Mesenchymal stem cell (in vitro differentiated cells and primary cell): Measurements from ENCODE around the gene RAB35.
A peak's percentile ranks its signal among the peaks of the same experiment; 100 is the strongest.

ENCODE experiments used
- DNase-seq: peaks from one replicate; pipeline ENCODE4 v3.0.0-alpha.2; 2013
- H2AFZ ChIP-seq: one replicate; pipeline ENCODE4 v1.6.1; 2013; ENCODE audit warnings: low read depth, mild to moderate bottlenecking, control low read depth, inconsistent platforms, low read length, moderate library complexity
- H2AK5ac ChIP-seq: 2 replicates; pipeline ENCODE4 v1.6.1; 2013; ENCODE audit warnings: low read length, moderate library complexity, mild to moderate bottlenecking, inconsistent platforms; ENCODE audit not compliant: severe bottlenecking
- H2BK120ac ChIP-seq: one replicate; pipeline ENCODE4 v1.6.1; 2013; ENCODE audit warnings: low read depth, mild to moderate bottlenecking, inconsistent platforms, low read length, moderate library complexity
- H2BK12ac ChIP-seq, 2 experiments: one replicate each; pipeline ENCODE4 v1.6.1; 2013; ENCODE audit warnings: inconsistent platforms in 2 of 2, low read length in 2 of 2, mild to moderate bottlenecking in 2 of 2, moderate library complexity in 2 of 2, control low read depth in 1 of 2
- H2BK15ac ChIP-seq: one replicate; pipeline ENCODE4 v1.6.1; 2013; ENCODE audit warnings: mild to moderate bottlenecking, low read depth, inconsistent platforms; ENCODE audit not compliant: poor library complexity, severe bottlenecking
- H2BK5ac ChIP-seq: 2 replicates; pipeline ENCODE4 v1.6.1; 2013; ENCODE audit warnings: low read depth, mild to moderate bottlenecking, low read length, control low read depth, inconsistent platforms; ENCODE audit not compliant: poor library complexity, severe bottlenecking
- H3K14ac ChIP-seq, 2 experiments: one replicate each; pipeline ENCODE4 v1.6.1; 2013; ENCODE audit warnings: inconsistent platforms in 2 of 2, low read length in 2 of 2, control low read depth in 1 of 2, mild to moderate bottlenecking in 1 of 2, moderate library complexity in 1 of 2
- H3K18ac ChIP-seq, 2 experiments: one replicate each; pipeline ENCODE4 v1.6.1; 2013; ENCODE audit warnings: inconsistent platforms in 2 of 2, low read length in 2 of 2, control low read depth in 1 of 2, low read depth in 1 of 2, mild to moderate bottlenecking in 1 of 2
- H3K23ac ChIP-seq, 2 experiments: one replicate each; pipeline ENCODE4 v1.6.1; 2013; ENCODE audit warnings: inconsistent platforms in 2 of 2, low read length in 2 of 2, mild to moderate bottlenecking in 2 of 2, moderate library complexity in 2 of 2, control low read depth in 1 of 2
- H3K27ac ChIP-seq: 2 replicates; pipeline ENCODE4 v1.5.1; 2013; ENCODE audit warnings: mild to moderate bottlenecking, moderate library complexity, low read length, control low read depth, inconsistent platforms; ENCODE audit not compliant: poor library complexity, severe bottlenecking
- H3K27me3 ChIP-seq, 2 experiments: 2 replicates each; pipeline versions ENCODE4 v1.6.1 to v1.7.0; 2013; ENCODE audit warnings: low read length in 2 of 2, mild to moderate bottlenecking in 2 of 2, moderate library complexity in 2 of 2, control low read depth in 1 of 2, inconsistent platforms in 1 of 2; ENCODE audit not compliant: control insufficient read depth in 1 of 2, insufficient read depth in 1 of 2
- H3K36me3 ChIP-seq, 2 experiments: 2 replicates each; pipeline versions ENCODE4 v1.6.1 to v1.7.0; 2013; ENCODE audit warnings: low read length in 2 of 2, control low read depth in 1 of 2, inconsistent platforms in 1 of 2, low read depth in 1 of 2, mild to moderate bottlenecking in 1 of 2; ENCODE audit not compliant: insufficient read depth in 2 of 2, control insufficient read depth in 1 of 2
- H3K4ac ChIP-seq, 2 experiments: one replicate each; pipeline ENCODE4 v1.6.1; 2013; ENCODE audit warnings: inconsistent platforms in 2 of 2, low read length in 2 of 2, mild to moderate bottlenecking in 2 of 2, moderate library complexity in 2 of 2, control low read depth in 1 of 2, low read depth in 1 of 2
- H3K4me1 ChIP-seq: 2 replicates; pipeline ENCODE4 v1.6.1; 2013; ENCODE audit warnings: low read depth, low read length, control low read depth; ENCODE audit not compliant: control insufficient read depth, insufficient read depth
- H3K4me2 ChIP-seq: 2 replicates; pipeline ENCODE4 v1.6.1; 2013; ENCODE audit warnings: low read length, mild to moderate bottlenecking, inconsistent platforms; ENCODE audit not compliant: poor library complexity, severe bottlenecking
- H3K4me3 ChIP-seq, 2 experiments: 2 replicates each; pipeline versions ENCODE4 v1.5.1 to v1.7.0; 2013; ENCODE audit warnings: low read length in 2 of 2, mild to moderate bottlenecking in 2 of 2, control low read depth in 1 of 2, low read depth in 1 of 2; ENCODE audit not compliant: insufficient read depth in 1 of 2
- H3K79me1 ChIP-seq: replicated peaks from 2 replicates; pipeline ENCODE4 v1.6.1; 2013; ENCODE audit warnings: mild to moderate bottlenecking, control low read depth, low read length, inconsistent platforms; ENCODE audit not compliant: poor library complexity, severe bottlenecking
- H3K9ac ChIP-seq: 2 replicates; pipeline ENCODE4 v1.7.0; 2013; ENCODE audit warnings: mild to moderate bottlenecking, low read length, moderate library complexity
- H3K9me3 ChIP-seq: 2 replicates; pipeline ENCODE4 v1.7.0; 2013; ENCODE audit warnings: mild to moderate bottlenecking, low read length; ENCODE audit not compliant: control insufficient read depth
- H4K8ac ChIP-seq: one replicate; pipeline ENCODE4 v1.6.1; 2013; ENCODE audit warnings: inconsistent platforms, mild to moderate bottlenecking, low read length, moderate library complexity
- H4K91ac ChIP-seq: one replicate; pipeline ENCODE4 v1.6.1; 2013; ENCODE audit warnings: mild to moderate bottlenecking, low read length, inconsistent platforms
- WGBS: methylation state at CpG from one replicate; pipeline ENCODE4 v1.1.7; 2013; ENCODE audit warnings: mixed read lengths; 5-methylcytosine and 5-hydroxymethylcytosine counted together

Gene RAB35

DNA sequence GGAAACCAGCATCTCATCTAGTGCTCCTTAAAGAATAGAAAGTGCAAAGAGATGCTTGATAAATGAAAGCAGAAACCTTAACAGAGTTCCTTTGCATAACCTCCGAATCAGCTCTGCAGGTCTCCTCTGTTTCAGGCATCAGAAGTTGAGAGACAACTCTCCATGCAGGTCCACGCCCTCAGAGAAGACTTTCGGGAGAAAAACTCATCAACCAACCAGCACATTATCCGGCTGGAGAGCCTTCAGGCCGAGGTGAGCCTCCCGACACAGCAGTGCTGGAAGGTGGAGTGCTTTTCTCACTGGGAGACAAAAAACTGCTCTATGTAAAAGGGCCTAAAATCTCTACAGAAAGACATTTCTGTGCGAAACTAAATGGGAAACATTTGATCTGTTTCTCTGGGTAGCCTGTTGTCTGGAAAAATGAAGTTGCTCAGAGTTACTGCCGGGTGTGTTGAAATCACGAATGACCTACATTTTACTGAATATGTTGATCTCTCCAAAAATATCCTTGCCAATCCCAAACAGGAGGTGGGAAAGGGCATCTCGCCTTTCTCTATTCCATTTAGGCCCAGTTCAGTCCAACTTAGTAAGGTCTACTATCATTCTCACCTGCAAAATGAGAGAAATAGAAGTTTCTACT lies 54.9 kb downstream of the RAB35 start:
- H4K8ac ChIP-seq = no peak overlapping the region
- H2AFZ ChIP-seq = no peak overlapping the region
- H3K14ac ChIP-seq = no peak overlapping the region
- H2BK15ac ChIP-seq = no peak overlapping the region
- H3K9ac ChIP-seq = no peak overlapping the region
- no peaks in the 10 kb centered on the region for H3K9me3 ChIP-seq
- H3K4me1 ChIP-seq = peaks cover under 1% of the 10 kb centered on the region
- no peak overlapping the region for H3K4me2 ChIP-seq
- H4K91ac ChIP-seq = no peak overlapping the region
- H3K27me3 ChIP-seq = peaks cover 42 to 53% of the 10 kb centered on the region in 2 experiments
- H3K23ac ChIP-seq = no peak overlapping the region
- no peak for DNase-seq
- WGBS = 81% methylated on average over 9 of the region's 10 CpGs
- H3K27ac ChIP-seq = no peak overlapping the region
- H2BK5ac ChIP-seq = no peak overlapping the region
- H3K79me1 ChIP-seq = no peaks in the 10 kb centered on the region
- H2BK120ac ChIP-seq = no peak overlapping the region
- no peak overlapping the region for H3K18ac ChIP-seq
- no peak overlapping the region for H3K4me3 ChIP-seq
- no peak overlapping the region for H3K4ac ChIP-seq
- H3K36me3 ChIP-seq = peaks cover 0 to 2% of the 10 kb centered on the region in 2 experiments
- H2BK12ac ChIP-seq = no peak overlapping the region
- H2AK5ac ChIP-seq = no peak overlapping the region

- WGBS = 76% methylated on average over 5 of the region's 5 CpGs
- H3K9me3 ChIP-seq = no peaks in the 10 kb centered on the region
- no peak overlapping the region for H3K4me2 ChIP-seq
- H3K18ac ChIP-seq = no peak overlapping the region
- no peak overlapping the region for H3K4ac ChIP-seq
- H3K9ac ChIP-seq = no peak overlapping the region
- H2BK15ac ChIP-seq = no peak overlapping the region
- H3K4me3 ChIP-seq = no peak overlapping the region
- peaks cover 34 to 51% of the 10 kb centered on the region in 2 experiments for H3K27me3 ChIP-seq
- H3K27ac ChIP-seq = no peak overlapping the region
- H2AFZ ChIP-seq = no peak overlapping the region
- no peak overlapping the region for H4K8ac ChIP-seq
- H2AK5ac ChIP-seq = no peak overlapping the region
- H2BK120ac ChIP-seq = no peak overlapping the region
- no peak for DNase-seq
- no peak overlapping the region for H4K91ac ChIP-seq
- H3K36me3 ChIP-seq = peaks cover 0 to 3% of the 10 kb centered on the region in 2 experiments
- no peak overlapping the region for H3K14ac ChIP-seq
- no peak overlapping the region for H2BK5ac ChIP-seq
- peaks cover 2% of the 10 kb centered on the region for H3K4me1 ChIP-seq
- no peak overlapping the region for H2BK12ac ChIP-seq
- no peak overlapping the region for H3K23ac ChIP-seq
- no peaks in the 10 kb centered on the region for H3K79me1 ChIP-seq
Observed at GRCh38 chr12:120060717-120061116, 55.8 kb downstream of the RAB35 start.

GRCh38 chr12:120060196-120060595 lies 56.4 kb downstream of the RAB35 start:
- no peak overlapping the region for H3K14ac ChIP-seq
- no peak overlapping the region for H2AK5ac ChIP-seq
- DNase-seq = no peak
- no peak overlapping the region for H3K4me2 ChIP-seq
- no peak overlapping the region for H3K27ac ChIP-seq
- H4K91ac ChIP-seq = no peak overlapping the region
- H3K9ac ChIP-seq = no peak overlapping the region
- peaks cover 2% of the 10 kb centered on the region for H3K4me1 ChIP-seq
- H2AFZ ChIP-seq = no peak overlapping the region
- no peak overlapping the region for H3K23ac ChIP-seq
- peaks cover 30 to 47% of the 10 kb centered on the region in 2 experiments for H3K27me3 ChIP-seq
- no peak overlapping the region for H2BK15ac ChIP-seq
- H3K9me3 ChIP-seq = no peaks in the 10 kb centered on the region
- WGBS = 76% methylated on average over 1 of the region's 1 CpG
- H2BK5ac ChIP-seq = no peak overlapping the region
- H3K18ac ChIP-seq = no peak overlapping the region
- no peak overlapping the region for H2BK12ac ChIP-seq
- H3K79me1 ChIP-seq = no peaks in the 10 kb centered on the region
- H3K36me3 ChIP-seq = peaks cover 0 to 3% of the 10 kb centered on the region in 2 experiments
- H4K8ac ChIP-seq = no peak overlapping the region
- H3K4ac ChIP-seq = no peak overlapping the region
- no peak overlapping the region for H3K4me3 ChIP-seq
- no peak overlapping the region for H2BK120ac ChIP-seq

DNA sequence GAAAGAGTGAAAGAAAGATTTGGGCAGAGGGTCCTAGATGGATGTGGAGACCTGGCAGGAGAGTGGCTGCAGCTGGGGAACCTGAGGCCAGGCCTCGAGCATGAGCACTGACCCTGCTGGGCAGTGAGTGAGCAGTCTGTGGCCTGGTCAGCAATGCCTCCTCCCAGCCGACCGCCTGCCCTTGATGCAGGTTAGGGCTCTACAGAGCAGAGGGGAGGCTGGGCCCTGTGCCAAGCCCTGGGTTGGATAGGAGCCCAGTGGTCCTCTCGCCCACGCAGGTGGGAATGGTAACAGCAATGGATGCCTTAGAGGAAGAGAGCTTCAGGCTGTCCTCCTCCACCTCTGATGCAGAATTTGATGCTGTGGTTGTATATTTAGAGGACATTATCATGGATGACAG lies 59.8 kb downstream of the RAB35 start:
- Histone ChIP-seq H4K91ac (no peak overlapping the region), H2AK5ac (no peak overlapping the region), H3K79me1 (no peaks in the 10 kb centered on the region), H3K27ac (no peak overlapping the region), H3K9ac (no peak overlapping the region), H3K23ac (no peak overlapping the region), H3K4ac (no peak overlapping the region), H3K4me2 (no peak overlapping the region), H3K18ac (no peak overlapping the region), H2AFZ (no peak overlapping the region), H2BK15ac (no peak overlapping the region), H3K4me1 (peaks cover 2% of the 10 kb centered on the region), H3K4me3 (no peak overlapping the region), H3K36me3 (peaks cover 0 to 3% of the 10 kb centered on the region in 2 experiments), H3K9me3 (no peaks in the 10 kb centered on the region), H2BK5ac (no peak overlapping the region), H4K8ac (no peak overlapping the region), H2BK12ac (no peak overlapping the region), H2BK120ac (no peak overlapping the region), H3K14ac (peak overlapping the region in 1 of 2 experiments; percentile 55), H3K27me3 (peaks cover 6 to 17% of the 10 kb centered on the region in 2 experiments)
- WGBS = 94% methylated on average over 5 of the region's 5 CpGs
- no peak for DNase-seq
